GM19438 (cell line): Measurements from ENCODE around the gene KDM8.
"Not testable (repeated sequence)": the region's sequence is repeated elsewhere in the genome, so short reads cannot be mapped to it uniquely, and the experiment has no call there.

Experiments
- ATAC-seq: cut with Tn5 transposase; IDR thresholded peaks from one replicate; pipeline ENCODE4 v1.9.1; 2021; ENCODE audit warnings: low read depth; ENCODE audit not compliant: unreplicated experiment

Gene KDM8

GRCh38 chr16:27190316-27190871 is 12.9 kb upstream of the KDM8 start:
- no peak for ATAC-seq

- ATAC-seq, result no peak
Observed at GRCh38 chr16:27191352-27191924, 11.9 kb upstream of the KDM8 start.

GRCh38 chr16:27193300-27193990 is 9.9 kb upstream of the KDM8 start:
- ATAC-seq, result no peak

- ATAC-seq, result no peak
Observed at GRCh38 chr16:27195076-27195741, 8.1 kb upstream of the KDM8 start.

DNA sequence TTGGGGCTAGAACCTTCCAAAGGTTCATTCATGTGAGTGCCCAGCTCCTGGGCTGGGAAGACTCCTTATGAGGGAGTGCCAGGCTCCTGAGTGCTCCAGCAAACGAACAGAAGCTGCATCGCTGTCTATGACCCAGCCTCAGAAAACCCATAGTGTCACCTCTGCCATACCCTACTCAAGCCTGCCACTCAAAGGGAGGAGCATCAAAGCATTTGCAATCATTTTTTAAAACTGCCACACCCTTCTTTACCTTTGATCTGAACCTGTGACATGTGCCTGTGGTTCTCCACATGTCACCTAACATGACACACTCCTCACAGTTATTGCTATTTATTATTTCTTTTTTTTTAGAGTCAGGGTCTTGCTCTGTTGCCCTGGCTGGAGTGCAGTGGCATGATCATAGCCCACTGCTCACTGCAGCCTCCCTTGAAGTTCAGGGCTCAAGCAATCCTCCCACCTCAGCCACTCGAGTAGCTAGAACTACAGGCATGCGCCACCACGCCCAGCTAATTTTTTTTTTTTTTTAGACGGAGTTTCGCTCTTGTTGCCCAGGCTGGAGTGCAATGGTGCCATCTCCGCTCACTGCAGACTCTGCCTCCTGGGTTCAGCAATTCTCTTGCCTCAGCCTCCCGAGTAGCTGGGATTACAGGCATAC is 7.3 kb upstream of the KDM8 start:
- no peak for ATAC-seq

DNA sequence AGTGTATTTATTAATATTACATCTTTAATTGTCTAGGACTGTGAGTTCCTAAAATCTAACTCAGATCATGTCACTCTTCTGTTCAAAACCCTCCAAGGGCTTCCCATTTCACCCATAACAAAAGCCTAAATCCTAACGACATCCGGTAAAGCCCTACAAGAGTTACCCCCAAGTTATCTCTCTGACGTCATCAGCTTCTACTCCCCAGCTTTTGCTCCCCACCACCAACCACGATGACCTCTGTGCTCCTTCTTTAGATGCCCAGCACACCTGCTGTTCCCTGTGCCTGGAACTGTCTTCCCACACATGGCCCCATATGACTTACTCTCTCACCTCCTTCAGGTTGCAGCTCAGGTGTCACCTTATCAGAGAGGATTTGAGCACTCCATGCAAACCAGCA is 6.3 kb upstream of the KDM8 start:
- ATAC-seq, result no peak

- no peak for ATAC-seq
Observed at GRCh38 chr16:27198451-27199234, 4.7 kb upstream of the KDM8 start.

GRCh38 chr16:27199235-27199586 is 4.1 kb upstream of the KDM8 start:
- no peak for ATAC-seq

DNA sequence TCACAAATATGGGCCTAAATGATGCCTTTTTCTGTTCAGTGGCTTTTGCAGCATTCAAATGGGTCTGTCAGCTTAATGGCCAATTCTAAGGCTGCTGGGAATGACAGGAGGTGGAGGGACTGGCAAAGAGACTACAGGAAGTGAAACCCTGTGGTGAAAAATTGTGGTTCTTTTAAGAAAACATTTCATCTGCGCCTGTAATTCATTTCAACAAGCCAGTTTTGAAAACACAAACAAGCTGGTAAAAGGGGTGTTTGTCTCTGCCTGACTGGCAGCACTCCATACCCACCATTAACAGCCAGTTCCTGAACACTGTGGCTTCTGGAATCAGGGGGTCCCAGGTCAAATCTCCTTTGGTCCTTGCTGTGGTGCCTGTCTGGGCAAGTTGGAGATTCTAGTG is 3.6 kb upstream of the KDM8 start:
- ATAC-seq, result peak; percentile 48

DNA sequence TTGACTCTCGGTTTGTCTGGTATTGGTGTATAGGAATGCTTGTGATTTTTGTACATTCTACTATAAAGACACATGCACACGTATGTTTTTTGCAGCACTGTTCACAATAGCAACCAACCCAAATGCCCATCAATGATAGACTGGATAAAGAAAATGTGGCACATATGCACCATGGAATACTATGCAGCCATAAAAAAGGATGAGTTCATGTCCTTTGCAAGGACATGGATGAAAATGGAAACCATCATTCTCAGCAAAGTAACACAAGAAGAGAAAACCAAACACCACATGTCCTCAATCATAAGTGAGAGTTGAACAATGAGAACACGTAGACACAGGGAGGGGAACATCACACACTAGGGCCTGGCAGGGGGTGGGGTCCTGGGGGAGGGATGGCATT is 2.4 kb upstream of the KDM8 start:
- ATAC-seq, result not testable (repeated sequence)

DNA sequence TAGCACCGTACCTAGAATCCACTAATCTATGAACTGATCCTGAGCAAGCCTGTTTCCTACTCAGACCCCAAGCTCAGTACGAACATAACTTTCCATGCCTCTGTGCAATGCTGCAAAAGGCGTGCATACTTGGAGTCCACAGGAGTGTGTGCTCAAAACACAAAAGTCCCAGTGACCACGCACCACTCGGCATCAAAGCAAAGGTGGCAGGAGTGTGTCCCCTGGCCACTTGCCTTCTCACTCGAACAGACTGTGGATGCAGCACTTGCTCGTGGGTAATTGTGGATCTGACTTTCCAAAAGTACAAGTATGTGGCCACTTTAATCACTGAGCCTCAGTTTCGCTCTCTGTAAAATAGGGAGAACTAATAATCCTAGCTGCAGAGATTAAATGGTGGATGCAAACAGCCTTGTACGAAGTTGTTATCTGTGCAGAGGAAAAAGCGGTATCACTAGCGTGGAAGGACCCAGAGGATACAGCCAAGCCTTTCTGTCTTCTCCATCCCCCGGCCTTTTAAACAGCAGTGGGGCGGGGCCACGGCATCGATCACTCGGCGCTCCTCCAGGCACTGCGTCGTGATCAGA is 311 bp upstream of the KDM8 start:
- peak; percentile 55 for ATAC-seq

DNA sequence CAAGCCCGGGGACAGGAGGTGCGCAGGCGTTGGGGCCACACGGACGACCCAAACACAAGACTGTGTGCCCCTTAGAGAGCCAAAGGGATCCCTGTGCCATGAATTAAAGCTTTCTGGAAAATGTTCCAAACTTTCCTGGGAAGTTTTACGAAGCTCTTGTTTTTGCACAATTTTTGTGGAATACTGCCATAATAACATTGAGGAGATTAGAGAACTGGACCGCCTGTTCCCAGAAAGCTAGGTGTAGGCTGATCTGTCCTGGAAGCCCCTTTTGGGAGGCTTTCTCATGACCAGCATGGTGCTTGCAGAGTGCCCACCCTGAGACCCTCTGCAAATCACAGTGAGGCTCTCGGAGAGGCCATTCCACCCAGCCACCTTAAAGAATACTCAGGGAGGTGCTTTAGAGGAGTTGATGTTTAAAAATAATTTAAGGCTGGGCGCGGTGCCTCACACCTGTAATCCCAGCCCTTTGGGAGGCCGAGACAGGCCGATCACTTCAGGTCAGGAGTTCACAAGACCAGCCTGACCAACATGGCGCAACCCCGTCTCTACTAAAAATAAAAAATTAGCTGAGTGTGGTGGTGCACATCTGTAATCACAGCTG is 1.1 kb downstream of the KDM8 start:
- no peak for ATAC-seq

DNA sequence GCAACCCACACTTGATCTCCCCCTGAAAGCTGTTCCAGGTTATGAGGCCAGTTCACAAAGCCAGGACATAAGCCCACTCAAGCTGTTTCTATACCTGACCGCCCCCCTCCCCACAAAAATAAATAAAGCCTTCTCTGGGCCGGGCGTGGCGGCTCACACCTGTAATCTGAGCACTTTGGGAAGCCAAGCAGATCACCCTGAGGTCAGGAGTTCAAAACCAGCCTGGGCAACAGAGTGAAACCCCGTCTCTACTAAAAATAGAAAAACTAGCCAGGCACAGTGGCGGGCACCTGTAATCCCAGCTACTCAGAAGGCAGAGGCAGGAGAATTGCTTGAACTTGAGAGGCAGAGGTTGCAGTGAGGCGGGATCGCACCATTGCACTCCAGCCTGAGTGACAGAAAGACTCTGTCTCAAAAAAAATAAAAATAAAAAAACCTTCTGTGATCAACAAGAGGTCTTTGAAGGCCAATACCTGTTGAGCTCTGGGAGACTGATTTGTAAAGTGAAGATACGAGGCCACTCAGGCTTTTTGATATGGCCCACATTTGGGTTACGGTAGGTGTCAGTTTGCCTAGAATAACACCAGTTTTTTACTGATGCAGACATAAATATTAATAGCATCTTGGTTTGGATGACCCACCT is 2.2 kb downstream of the KDM8 start:
- ATAC-seq, result no peak

- not testable (repeated sequence) for ATAC-seq
Observed at GRCh38 chr16:27207121-27207520, 3.8 kb downstream of the KDM8 start.

DNA sequence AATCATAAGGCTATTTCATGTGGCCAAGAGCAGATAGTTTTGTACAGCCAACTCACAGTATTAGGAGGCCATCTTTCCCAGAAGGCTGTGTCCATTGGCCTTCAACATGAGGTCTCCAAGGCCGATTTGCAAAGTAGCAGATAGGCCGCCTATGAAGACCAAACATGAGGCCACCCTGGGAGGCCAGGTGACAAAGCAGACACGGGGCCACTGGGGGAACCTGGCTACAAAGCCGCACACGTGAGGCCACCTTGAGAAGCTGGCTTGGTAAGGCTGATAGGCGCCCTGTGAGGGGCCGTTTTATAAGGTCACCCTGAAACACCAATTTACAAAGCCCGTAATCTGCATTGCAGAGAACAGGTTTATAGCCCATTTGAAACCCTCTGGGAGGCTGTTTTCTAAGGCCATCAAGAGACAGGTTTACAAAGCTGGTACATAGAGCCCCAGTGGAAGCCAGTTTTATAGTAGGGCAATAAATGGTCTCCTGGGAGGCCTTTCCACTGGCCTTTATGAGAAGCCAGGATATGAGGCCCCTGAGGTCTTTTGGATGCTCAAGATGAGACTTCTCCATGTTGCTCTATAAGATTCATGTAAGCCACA is 4.9 kb downstream of the KDM8 start:
- no peak for ATAC-seq

GRCh38 chr16:27208796-27209195 is 5.5 kb downstream of the KDM8 start:
- ATAC-seq, result no peak

GRCh38 chr16:27209591-27209990 is 6.3 kb downstream of the KDM8 start:
- ATAC-seq, result no peak

- ATAC-seq, result no peak
Observed at GRCh38 chr16:27210174-27210573, 6.8 kb downstream of the KDM8 start.

GRCh38 chr16:27211026-27211425 is 7.7 kb downstream of the KDM8 start:
- ATAC-seq, result no peak
